IMR-90 (cell line): Measurements from ENCODE around the gene POM121L2. TPM values are rescaled to one million over a fixed set of nuclear protein-coding genes. Genes with fewer than 3 reads are reported as not detected.
A peak's percentile ranks its signal among the peaks of the same experiment; 100 is the strongest.

Experiments used
- ATAC-seq: fragments of 200-7000 bp; cut with Tn5 transposase; 2 replicates; pipeline ENCODE4 v1.9.1; 2020; ENCODE audit warnings: low read depth, mild to moderate bottlenecking, moderate library complexity
- BruUV-seq: library from RNA; stranded (reverse); fragments of 400-500 nt; replicated peaks from 2 replicates; lab custom pipeline; 2021; lab: Mats Ljungman, UMichigan
- CTCF ChIA-PET: fragments of 300-600 bp; formaldehyde crosslinking; extraction: SDS; loops from one replicate; lab custom pipeline; 2021; ENCODE audit warnings: antibody characterized with exemption; lab: Yijun Ruan, JAX
- POLR2A ChIA-PET: fragments of 300-600 bp; sonication (Branson Sonifier 250); formaldehyde crosslinking; loops from one replicate; lab custom pipeline; 2022; ENCODE audit warnings: antibody characterized with exemption; ENCODE audit not compliant: unreplicated experiment; lab: Charles Lee
- DNase-seq: peaks from one replicate; pipeline ENCODE4 v3.0.0; 2013
- H2AFZ ChIP-seq: replicated peaks from 2 replicates; pipeline ENCODE3; 2013; ENCODE audit warnings: low read length, mild to moderate bottlenecking; ENCODE audit not compliant: poor library complexity
- H2AK5ac ChIP-seq: 2 replicates; pipeline ENCODE4 v1.6.1; 2013; ENCODE audit warnings: low read depth, low read length, inconsistent platforms
- H2AK9ac ChIP-seq: replicated peaks from 2 replicates; pipeline ENCODE3; 2013; ENCODE audit warnings: mild to moderate bottlenecking, low read depth, low read length, moderate library complexity; ENCODE audit not compliant: poor library complexity
- H2BK120ac ChIP-seq: 2 replicates; pipeline ENCODE4 v1.6.1; 2013; ENCODE audit warnings: low read depth, low read length, inconsistent platforms
- H2BK15ac ChIP-seq: 3 replicates; pipeline ENCODE4 v1.6.1; 2013; ENCODE audit warnings: low read depth, low read length, inconsistent platforms
- H2BK20ac ChIP-seq: 2 replicates; pipeline ENCODE4 v1.6.1; 2013; ENCODE audit warnings: low read depth, mild to moderate bottlenecking, inconsistent platforms, low read length, moderate library complexity
- H2BK5ac ChIP-seq: 2 replicates; pipeline ENCODE4 v1.6.1; 2013; ENCODE audit warnings: mild to moderate bottlenecking, low read depth, low read length, inconsistent platforms; ENCODE audit not compliant: poor library complexity, severe bottlenecking
- H3K14ac ChIP-seq: replicated peaks from 2 replicates; pipeline ENCODE4 v1.6.1; 2013; ENCODE audit warnings: low read depth, low read length, inconsistent platforms
- H3K18ac ChIP-seq: 2 replicates; pipeline ENCODE4 v1.6.1; 2013; ENCODE audit warnings: low read depth, low read length, control low read depth
- H3K23ac ChIP-seq: 2 replicates; pipeline ENCODE4 v1.6.1; 2013; ENCODE audit warnings: low read depth, low read length, inconsistent platforms
- H3K27ac ChIP-seq: 2 replicates; pipeline ENCODE4 v1.5.1; 2013; ENCODE audit warnings: mild to moderate bottlenecking, control low read depth, low read length; ENCODE audit not compliant: insufficient read depth
- H3K27me3 ChIP-seq: 2 replicates; pipeline ENCODE4 v1.6.1; 2013; ENCODE audit warnings: low read length; ENCODE audit not compliant: control insufficient read depth, insufficient read depth
- H3K36me3 ChIP-seq: 2 replicates; pipeline ENCODE4 v1.6.1; 2013; ENCODE audit warnings: low read length, mixed read lengths; ENCODE audit not compliant: control insufficient read depth, insufficient read depth
- H3K4ac ChIP-seq: 2 replicates; pipeline ENCODE4 v1.6.1; 2013; ENCODE audit warnings: low read depth, low read length, inconsistent platforms
- H3K4me1 ChIP-seq: 2 replicates; pipeline ENCODE4 v1.6.1; 2013; ENCODE audit warnings: low read length, mixed read lengths; ENCODE audit not compliant: control insufficient read depth, insufficient read depth
- H3K4me2 ChIP-seq: 2 replicates; pipeline ENCODE4 v1.6.1; 2013; ENCODE audit warnings: low read depth, mild to moderate bottlenecking, control low read depth, low read length, moderate library complexity
- H3K4me3 ChIP-seq: 2 replicates; pipeline ENCODE4 v1.5.1; 2013; ENCODE audit warnings: low read depth, mild to moderate bottlenecking, control low read depth, low read length, moderate library complexity; ENCODE audit not compliant: insufficient read depth
- H3K56ac ChIP-seq: 2 replicates; pipeline ENCODE4 v1.6.1; 2013; ENCODE audit warnings: low read length, inconsistent platforms; ENCODE audit not compliant: insufficient read depth; ENCODE audit errors: extremely low read depth
- H3K79me1 ChIP-seq, 2 experiments: 2 replicates each; pipeline ENCODE4 v1.6.1; 2013; ENCODE audit warnings: low read length in 2 of 2, inconsistent platforms in 1 of 2, low read depth in 1 of 2
- H3K9ac ChIP-seq: 2 replicates; pipeline ENCODE4 v1.6.1; 2013; ENCODE audit warnings: low read depth, low read length, control low read depth
- H3K9me1 ChIP-seq: 2 replicates; pipeline ENCODE4 v1.6.1; 2013; ENCODE audit warnings: low read length, inconsistent platforms; ENCODE audit not compliant: insufficient read depth
- H3K9me3 ChIP-seq: 2 replicates; pipeline ENCODE4 v1.6.1; 2013; ENCODE audit warnings: low read length; ENCODE audit not compliant: control insufficient read depth, insufficient read depth
- H4K20me1 ChIP-seq: 2 replicates; pipeline ENCODE4 v1.6.1; 2013; ENCODE audit warnings: low read length, inconsistent platforms; ENCODE audit not compliant: insufficient read depth
- H4K5ac ChIP-seq: 2 replicates; pipeline ENCODE4 v1.6.1; 2013; ENCODE audit warnings: mild to moderate bottlenecking, low read depth, low read length, control low read depth
- H4K8ac ChIP-seq, 2 experiments: 2 replicates each; pipeline ENCODE4 v1.6.1; 2013; ENCODE audit warnings: low read depth in 2 of 2, low read length in 2 of 2, control low read depth in 1 of 2, inconsistent platforms in 1 of 2
- H4K91ac ChIP-seq: 2 replicates; pipeline ENCODE4 v1.6.1; 2013; ENCODE audit warnings: low read depth, low read length, inconsistent platforms; ENCODE audit not compliant: insufficient read depth
- BHLHE40 ChIP-seq: fragments of 150-350 bp; IDR thresholded peaks from 2 replicates; pipeline ENCODE4 v1.6.1; 2016; ENCODE audit warnings: mild to moderate bottlenecking, low read depth, low read length
- CEBPB ChIP-seq: IDR thresholded peaks from 2 replicates; pipeline ENCODE4 v1.6.1; 2012; ENCODE audit warnings: low read depth, low read length, improper control_type of control experiment
- CHD1 ChIP-seq: IDR thresholded peaks from 2 replicates; pipeline ENCODE4 v1.6.1; 2012; ENCODE audit warnings: low read depth, low read length, improper control_type of control experiment
- CTCF ChIP-seq: conservative IDR thresholded peaks from 2 replicates; pipeline ENCODE4 v1.5.1; 2012; ENCODE audit warnings: mild to moderate bottlenecking, low read depth, low read length, improper control_type of control experiment
- ELK1 ChIP-seq: fragments of 150-350 bp; IDR thresholded peaks from 2 replicates; pipeline ENCODE4 v1.6.1; 2016; ENCODE audit warnings: low read depth, mild to moderate bottlenecking, low read length, moderate library complexity, borderline replicate concordance
- FOS ChIP-seq: fragments of 150-350 bp; IDR thresholded peaks from 2 replicates; pipeline ENCODE4 v1.6.1; 2016; ENCODE audit warnings: low read depth, low read length
- MAZ ChIP-seq: IDR thresholded peaks from 2 replicates; pipeline ENCODE4 v1.6.1; 2012; ENCODE audit warnings: low read depth, mild to moderate bottlenecking, low read length, improper control_type of control experiment, moderate library complexity, borderline replicate concordance
- MXI1 ChIP-seq: IDR thresholded peaks from 2 replicates; pipeline ENCODE4 v1.6.1; 2012; ENCODE audit warnings: low read depth, mild to moderate bottlenecking, low read length, moderate library complexity, borderline replicate concordance
- NFE2L2 ChIP-seq: fragments of 150-350 bp; IDR thresholded peaks from 2 replicates; pipeline ENCODE4 v1.6.1; 2016; ENCODE audit warnings: low read depth, mild to moderate bottlenecking, low read length
- RAD21 ChIP-seq: IDR thresholded peaks from 2 replicates; pipeline ENCODE4 v1.6.1; 2012; ENCODE audit warnings: low read length, improper control_type of control experiment
- RCOR1 ChIP-seq: IDR thresholded peaks from 2 replicates; pipeline ENCODE4 v1.6.1; 2012; ENCODE audit warnings: mild to moderate bottlenecking, low read length, improper control_type of control experiment; ENCODE audit not compliant: insufficient replicate concordance
- RFX5 ChIP-seq: IDR thresholded peaks from 2 replicates; pipeline ENCODE4 v1.8.0; 2012; ENCODE audit warnings: low read depth, mild to moderate bottlenecking, low read length, moderate library complexity
- SMC3 ChIP-seq: fragments of 150-350 bp; IDR thresholded peaks from 2 replicates; pipeline ENCODE4 v1.6.1; 2016; ENCODE audit warnings: low read depth, mild to moderate bottlenecking, antibody characterized with exemption, low read length, moderate library complexity
- USF2 ChIP-seq: fragments of 150-350 bp; IDR thresholded peaks from 2 replicates; pipeline ENCODE4 v1.6.1; 2017; ENCODE audit warnings: mild to moderate bottlenecking, antibody characterized with exemption, low read length, low read depth
- WGBS, 2 experiments: methylation state at CpG; one replicate each; pipeline versions ENCODE4 v1.1.5 to v1.1.7; 2013; ENCODE audit warnings: missing lambda C conversion rate in 2 of 2; ENCODE audit not compliant: insufficient read length in 1 of 2; ENCODE audit errors: extremely low coverage in 2 of 2; 5-methylcytosine and 5-hydroxymethylcytosine counted together
- dilution Hi-C: fragments of 300-500 bp; cut with HindIII; formaldehyde crosslinking; loops from one replicate; pipeline ENCODE4 v1.14.3; 2018; ENCODE audit warnings: low sequenced_read_pairs; ENCODE audit not compliant: unreplicated experiment
- in situ Hi-C: fragments of 300-500 bp; cut with MboI; formaldehyde crosslinking; loops from 3 replicates; pipeline ENCODE4 v1.14.3; 2019; ENCODE audit warnings: low sequenced_read_pairs, inconsistent platforms, mixed read lengths
- intact Hi-C: fragments of 100-400 bp; cut with micrococcal nuclease; formaldehyde crosslinking; loops from 2 replicates; pipeline ENCODE4 v1.10.0; 2022
- polyA plus RNA-seq, 3 experiments: library from polyadenylated mRNA; depleted of rRNA; stranded (reverse); fragments of >200 nt; gene quantifications; 2 replicates each; pipeline ENCODE4 v1.2.3, GENCODE V29; 2012; ENCODE audit warnings: low replicate concordance in 1 of 3
- total RNA-seq: library from RNA; depleted of rRNA; stranded (reverse); fragments of >200 nt; gene quantifications from 2 replicates; pipeline ENCODE4 v1.2.3, GENCODE V29; 2012

The POM121L2 gene
- total and polyA plus RNA-seq, 2 of the 4 experiments (the other 2 are of a cell fraction), result not detected

- H3K9ac ChIP-seq, result no peak overlapping the region
- ATAC-seq (no peak), DNase-seq (no peak)
- no peak overlapping the region for H2BK5ac ChIP-seq
- H4K91ac ChIP-seq, result no peak overlapping the region
- in situ Hi-C loops (no loop called here), dilution Hi-C loops (no loop called here), intact Hi-C loops (no loop called here)
- H2BK15ac ChIP-seq, result no peak overlapping the region
- H3K4me2 ChIP-seq, result peak overlapping the region; percentile 54; the same call in 1 of the 2 replicates
- ChIA-PET CTCF (no interaction called here), POLR2A (no interaction called here)
- no peak overlapping the region for H3K27ac ChIP-seq
- no peak overlapping the region for H4K8ac ChIP-seq
- no peak overlapping the region for H3K4ac ChIP-seq
- no peak overlapping the region for H2BK120ac ChIP-seq
- no peak overlapping the region for H3K23ac ChIP-seq
- no peak overlapping the region for H2AK5ac ChIP-seq
- H3K27me3 ChIP-seq, result peaks cover 59% of the 10 kb centered on the region
- no peaks in the 10 kb centered on the region for H3K36me3 ChIP-seq
- H3K56ac ChIP-seq, result no peak overlapping the region
- no peak overlapping the region for H2BK20ac ChIP-seq
- no peak overlapping the region for H4K5ac ChIP-seq
- no peaks in the 10 kb centered on the region for H4K20me1 ChIP-seq
- peaks cover 4% of the 10 kb centered on the region for H3K9me3 ChIP-seq
- no peak overlapping the region for H3K18ac ChIP-seq
- no TSS peak for BruUV-seq
- no peaks in the 10 kb centered on the region for H3K79me1 ChIP-seq
- H3K4me1 ChIP-seq, result no peaks in the 10 kb centered on the region
- no peak overlapping the region for H3K14ac ChIP-seq
- no peaks in the 10 kb centered on the region for H3K9me1 ChIP-seq
- no peak overlapping the region for H3K4me3 ChIP-seq
- 10% methylated on average over 2 of the region's 8 CpGs; no CpG with 5 or more reads in 1 of the 2 experiments for WGBS, 2 experiments
- H2AK9ac ChIP-seq, result no peak overlapping the region
- TF ChIP-seq CHD1 (no peak), CTCF (no peak), NFE2L2 (no peak), RAD21 (no peak), CEBPB (no peak), SMC3 (no peak), FOS (no peak), USF2 (no peak), BHLHE40 (no peak), ELK1 (no peak), RCOR1 (no peak), RFX5 (no peak), MXI1 (no peak), MAZ (no peak)
- no peak overlapping the region for H2AFZ ChIP-seq
Observed at GRCh38 chr6:27287751-27288135, 24.3 kb downstream of the POM121L2 start.
